GM20000 (cell line): ENCODE results near the gene MPI.
"Not testable (repeated sequence)": the region's sequence is repeated elsewhere in the genome, so short reads cannot be mapped to it uniquely, and the experiment has no call there.

Experiments
- DNase-seq: peaks from one replicate; pipeline ENCODE4 v3.0.0; 2012; ENCODE audit warnings: low spot score
- CTCF ChIP-seq: IDR thresholded peaks from 2 replicates; pipeline ENCODE4 v1.5.1; 2012; ENCODE audit warnings: mild to moderate bottlenecking, control low read depth; ENCODE audit errors: extremely low read depth, missing control alignments

Gene MPI

GRCh38 chr15:74872702-74873035 lies 17.2 kb upstream of the MPI start:
- no peak for DNase-seq
- no peak for TF ChIP-seq CTCF

GRCh38 chr15:74873036-74873755 lies 16.6 kb upstream of the MPI start, which contains the start of gene SCAMP2:
Gene SCAMP2 (minus strand): TSS chr15:74873365. CDS start chr15:74873255, 110 bp downstream.
- no peak for TF ChIP-seq CTCF
- peak; percentile 98 for DNase-seq

- DNase-seq = no peak
- no peak for TF ChIP-seq CTCF
Observed at GRCh38 chr15:74873756-74874424, 16.0 kb upstream of the MPI start.

- TF ChIP-seq CTCF = no peak
- no peak for DNase-seq
Observed at GRCh38 chr15:74878273-74878672, 11.6 kb upstream of the MPI start.

- no peak for DNase-seq
- TF ChIP-seq CTCF = no peak
Observed at GRCh38 chr15:74882528-74882927, 7.3 kb upstream of the MPI start.

GRCh38 chr15:74884428-74885223 lies 5.2 kb upstream of the MPI start:
- DNase-seq = no peak
- TF ChIP-seq CTCF = no peak

GRCh38 chr15:74885461-74885860 lies 4.4 kb upstream of the MPI start:
- no peak for TF ChIP-seq CTCF
- DNase-seq = no peak

GRCh38 chr15:74887537-74888193 lies 2.2 kb upstream of the MPI start:
- not testable (repeated sequence) for DNase-seq
